GM18502 (cell line): ENCODE results near the gene SCYL1.

Source experiments
- ATAC-seq: cut with Tn5 transposase; IDR thresholded peaks from one replicate; pipeline ENCODE4 v1.9.1; 2021; ENCODE audit warnings: mild to moderate bottlenecking; ENCODE audit not compliant: unreplicated experiment, poor library complexity

SCYL1 gene

GRCh38 chr11:65532388-65533064 is 7.6 kb downstream of the SCYL1 start:
- ATAC-seq: no peak

- ATAC-seq: no peak
These were observed 10.2 kb downstream of the SCYL1 start for GRCh38 chr11:65535102-65535501.

GRCh38 chr11:65536412-65537295 is 11.8 kb downstream of the SCYL1 start:
- no peak for ATAC-seq

GRCh38 chr11:65537296-65537597 is 12.4 kb downstream of the SCYL1 start:
- ATAC-seq: no peak

- no peak for ATAC-seq
These were observed 12.8 kb downstream of the SCYL1 start for GRCh38 chr11:65537620-65538231.

- ATAC-seq: no peak
These were observed 13.5 kb downstream of the SCYL1 start for GRCh38 chr11:65538232-65538914.

- no peak for ATAC-seq
These were observed 14.2 kb downstream of the SCYL1 start for GRCh38 chr11:65538915-65539743.

GRCh38 chr11:65539744-65540289 is 14.9 kb downstream of the SCYL1 start:
- peak; percentile 47 for ATAC-seq

GRCh38 chr11:65540290-65541092 is 15.6 kb downstream of the SCYL1 start:
- ATAC-seq: peak; percentile 74

- ATAC-seq: no peak
These were observed 16.5 kb downstream of the SCYL1 start for GRCh38 chr11:65541093-65541982.

- ATAC-seq: no peak
These were observed 18.0 kb downstream of the SCYL1 start for GRCh38 chr11:65542738-65543390.

- no peak for ATAC-seq
These were observed 21.0 kb downstream of the SCYL1 start for GRCh38 chr11:65545853-65546216.

GRCh38 chr11:65546217-65546958 is 21.5 kb downstream of the SCYL1 start:
- peak; percentile 68 for ATAC-seq

GRCh38 chr11:65547446-65548125 is 22.7 kb downstream of the SCYL1 start:
- no peak for ATAC-seq

GRCh38 chr11:65548395-65548794 is 23.5 kb downstream of the SCYL1 start:
- ATAC-seq: no peak

- no peak for ATAC-seq
These were observed 24.2 kb downstream of the SCYL1 start for GRCh38 chr11:65549096-65549495.
